Measurements from ENCODE around the gene TMEM131. TPM values are rescaled to one million over a fixed set of nuclear protein-coding genes. Genes with fewer than 3 reads are reported as not detected.

The TMEM131 gene
- total RNA-seq, 2 donors from 2014 or later: 20.0 to 21.4 TPM

- no peaks in the 10 kb centered on the region for H3K4me1 ChIP-seq
- intact Hi-C loops (cut with DNase I): no loop called here
- 77 to 80% methylated on average over 14 to 21 of the region's 21 CpGs for WGBS, 2 donors
- TF ChIP-seq POLR2A (IDR thresholded peaks at IDR 0.05) (no peak), CTCF (IDR thresholded peaks at IDR 0.05) (no peak)
- peak in 1 of 4 donors; percentile 3 for DNase-seq
- no peaks in the 10 kb centered on the region for H3K27me3 ChIP-seq
- H3K27ac ChIP-seq: no peak overlapping the region
- ATAC-seq: no peak
- no peaks in the 10 kb centered on the region for H3K36me3 ChIP-seq (replicated peaks in 1 of 2; ENCODE audit: insufficient read depth in 1 of 2, low read depth in 2 of 2)
- no peaks in the 10 kb centered on the region for H3K9me3 ChIP-seq
- H3K4me3 ChIP-seq: no peak overlapping the region
These were observed 278.8 kb downstream of the TMEM131 start for GRCh38 chr2:97716695-97717612.

- intact Hi-C loops (cut with DNase I): no loop called here
- ATAC-seq (no peak), DNase-seq (peak in 1 of 4 donors; percentile 4)
- H3K27ac ChIP-seq: no peak overlapping the region
- no peaks in the 10 kb centered on the region for H3K9me3 ChIP-seq
- no peak overlapping the region for H3K4me3 ChIP-seq
- no peaks in the 10 kb centered on the region for H3K4me1 ChIP-seq
- no peak for TF ChIP-seq POLR2A (IDR thresholded peaks at IDR 0.05)
- 71 to 77% methylated on average over 8 to 9 of the region's 9 CpGs for WGBS, 2 donors
- H3K36me3 ChIP-seq (replicated peaks in 1 of 2; ENCODE audit: insufficient read depth in 1 of 2, low read depth in 2 of 2): no peaks in the 10 kb centered on the region
- H3K27me3 ChIP-seq: no peaks in the 10 kb centered on the region
These were observed 279.6 kb downstream of the TMEM131 start for GRCh38 chr2:97715951-97716694.

DNA sequence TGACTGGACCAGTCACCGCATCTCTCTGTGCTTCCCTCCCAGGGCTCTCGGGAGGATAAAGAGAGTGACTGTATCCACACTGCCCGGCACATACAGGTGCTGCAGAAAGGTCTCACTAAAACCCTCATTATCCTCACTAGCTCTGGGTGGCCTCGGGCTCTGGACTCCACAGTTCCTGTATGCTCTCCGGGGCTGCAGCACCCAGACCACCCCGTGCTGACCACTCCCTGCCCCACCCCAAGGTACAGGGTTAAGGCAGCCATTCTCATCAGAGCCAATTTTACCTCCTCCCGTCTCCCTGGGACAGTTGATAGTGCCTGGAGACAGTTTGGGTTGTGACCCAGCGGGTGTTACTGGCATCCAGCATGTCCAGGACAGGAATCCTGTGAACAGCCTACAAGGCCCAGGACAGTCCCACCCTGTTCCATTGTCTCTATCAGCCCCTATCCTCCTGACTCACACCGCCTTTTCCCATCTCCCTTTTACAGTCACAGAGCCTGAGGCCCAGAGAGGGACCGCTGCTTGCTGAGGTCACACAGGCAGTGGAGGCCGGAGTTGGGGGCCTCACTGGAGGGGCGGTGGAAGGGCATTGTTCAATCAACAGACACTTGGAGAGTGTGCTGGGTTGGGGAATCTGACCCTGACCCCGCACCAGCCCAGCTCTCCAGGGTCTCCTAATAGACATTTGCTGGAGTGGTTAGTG is 280.6 kb downstream of the TMEM131 start:
- intact Hi-C loops (cut with DNase I): no loop called here
- TF ChIP-seq CTCF (IDR thresholded peaks at IDR 0.05) (no peak), POLR2A (IDR thresholded peaks at IDR 0.05) (no peak)
- Histone ChIP-seq H3K27me3 (no peaks in the 10 kb centered on the region), H3K4me3 (no peak overlapping the region), H3K9me3 (no peaks in the 10 kb centered on the region), H3K36me3 (replicated peaks in 1 of 2; ENCODE audit: insufficient read depth in 1 of 2, low read depth in 2 of 2) (no peaks in the 10 kb centered on the region), H3K27ac (no peak overlapping the region), H3K4me1 (no peaks in the 10 kb centered on the region)
- ATAC-seq (no peak), DNase-seq (peak in 1 of 4 donors; percentile 2)
- WGBS, 2 donors: 76 to 79% methylated on average over 9 to 13 of the region's 13 CpGs

- WGBS, 2 donors: 68 to 77% methylated on average over 13 to 17 of the region's 17 CpGs
- Histone ChIP-seq H3K9me3 (no peaks in the 10 kb centered on the region), H3K27ac (no peak overlapping the region), H3K4me1 (no peaks in the 10 kb centered on the region), H3K36me3 (replicated peaks in 1 of 2; ENCODE audit: insufficient read depth in 1 of 2, low read depth in 2 of 2) (no peaks in the 10 kb centered on the region), H3K4me3 (no peak overlapping the region), H3K27me3 (no peaks in the 10 kb centered on the region)
- no peak for ATAC-seq
- DNase-seq: peak in 1 of 4 donors; percentile 8
- intact Hi-C loops (cut with DNase I): no loop called here
- TF ChIP-seq CTCF (IDR thresholded peaks at IDR 0.05) (no peak), POLR2A (IDR thresholded peaks at IDR 0.05) (no peak)
These were observed 281.4 kb downstream of the TMEM131 start for GRCh38 chr2:97714084-97714949.
